Measurements from ENCODE around the gene PRRT2.
"Not testable (repeated sequence)": the region's sequence is repeated elsewhere in the genome, so short reads cannot be mapped to it uniquely, and the experiment has no call there.

PRRT2 gene

GRCh38 chr16:29775742-29776408 lies 36.1 kb upstream of the PRRT2 start:
- FAIRE-seq (no peak), DNase-seq (ENCODE audit: insufficient read length, low spot score) (no peak)
- TF ChIP-seq POU2F2 (IDR thresholded peaks at IDR 0.05; ENCODE audit: low read depth, low read length) (no peak), POLR2AphosphoS5 (IDR thresholded peaks at IDR 0.05; ENCODE audit: low read depth, low read length) (no peak), TAF1 (IDR thresholded peaks at IDR 0.05; ENCODE audit: low read depth, low read length) (no peak), PAX5 (IDR thresholded peaks at IDR 0.05; ENCODE audit: insufficient read depth, low read length, severe bottlenecking) (no peak), SPI1 (IDR thresholded peaks at IDR 0.05; ENCODE audit: low read depth, low read length) (no peak), POLR2A (IDR thresholded peaks at IDR 0.05; ENCODE audit: low read depth, low read length) (no peak)

- FAIRE-seq = no peak
- TF ChIP-seq POLR2A (IDR thresholded peaks at IDR 0.05; ENCODE audit: low read depth, low read length) (no peak), POU2F2 (IDR thresholded peaks at IDR 0.05; ENCODE audit: low read depth, low read length) (no peak), POLR2AphosphoS5 (IDR thresholded peaks at IDR 0.05; ENCODE audit: low read depth, low read length) (no peak), SPI1 (IDR thresholded peaks at IDR 0.05; ENCODE audit: low read depth, low read length) (no peak), PAX5 (IDR thresholded peaks at IDR 0.05; ENCODE audit: insufficient read depth, low read length, severe bottlenecking) (no peak)
- DNase-seq (ENCODE audit: insufficient read length, low spot score) = no peak
These were observed 34.2 kb upstream of the PRRT2 start, which contains the start of gene ZG16 for GRCh38 chr16:29777576-29778350. Gene ZG16 (plus strand): TSS chr16:29778256. CDS start chr16:29779267, 1,011 bp downstream.

- DNase-seq (ENCODE audit: insufficient read length, low spot score) (no peak), FAIRE-seq (no peak)
- no peak for TF ChIP-seq POLR2A (IDR thresholded peaks at IDR 0.05; ENCODE audit: low read depth, low read length)
- TF ChIP-seq POU2F2 (IDR thresholded peaks at IDR 0.05; ENCODE audit: low read depth, low read length) = no peak
- TF ChIP-seq SPI1 (IDR thresholded peaks at IDR 0.05; ENCODE audit: low read depth, low read length) = no peak
- no peak for TF ChIP-seq POLR2AphosphoS5 (IDR thresholded peaks at IDR 0.05; ENCODE audit: low read depth, low read length)
- no peak for TF ChIP-seq TAF1 (IDR thresholded peaks at IDR 0.05; ENCODE audit: low read depth, low read length)
- TF ChIP-seq PAX5 (IDR thresholded peaks at IDR 0.05; ENCODE audit: insufficient read depth, low read length, severe bottlenecking) = no peak
These were observed 32.5 kb upstream of the PRRT2 start for GRCh38 chr16:29779474-29779873.

- not testable (repeated sequence) for DNase-seq (ENCODE audit: insufficient read length, low spot score); FAIRE-seq
These were observed 28.7 kb upstream of the PRRT2 start for GRCh38 chr16:29783094-29783953.

GRCh38 chr16:29784157-29784556 lies 27.8 kb upstream of the PRRT2 start:
- TF ChIP-seq SPI1 (IDR thresholded peaks at IDR 0.05; ENCODE audit: low read depth, low read length) (no peak), POLR2A (IDR thresholded peaks at IDR 0.05; ENCODE audit: low read depth, low read length) (no peak), TAF1 (IDR thresholded peaks at IDR 0.05; ENCODE audit: low read depth, low read length) (no peak), POLR2AphosphoS5 (IDR thresholded peaks at IDR 0.05; ENCODE audit: low read depth, low read length) (no peak), POU2F2 (IDR thresholded peaks at IDR 0.05; ENCODE audit: low read depth, low read length) (no peak), PAX5 (IDR thresholded peaks at IDR 0.05; ENCODE audit: insufficient read depth, low read length, severe bottlenecking) (no peak)
- DNase-seq (ENCODE audit: insufficient read length, low spot score) = no peak
- no peak for FAIRE-seq

- FAIRE-seq (peak; percentile 84), DNase-seq (ENCODE audit: insufficient read length, low spot score) (peak; percentile 72)
- TF ChIP-seq POU2F2 (IDR thresholded peaks at IDR 0.05; ENCODE audit: low read depth, low read length) (no peak), POLR2A (IDR thresholded peaks at IDR 0.05; ENCODE audit: low read depth, low read length) (no peak), POLR2AphosphoS5 (IDR thresholded peaks at IDR 0.05; ENCODE audit: low read depth, low read length) (no peak), SPI1 (IDR thresholded peaks at IDR 0.05; ENCODE audit: low read depth, low read length) (no peak), PAX5 (IDR thresholded peaks at IDR 0.05; ENCODE audit: insufficient read depth, low read length, severe bottlenecking) (no peak), TAF1 (IDR thresholded peaks at IDR 0.05; ENCODE audit: low read depth, low read length) (no peak)
These were observed 27.0 kb upstream of the PRRT2 start for GRCh38 chr16:29784901-29785500.

GRCh38 chr16:29787155-29787554 lies 24.8 kb upstream of the PRRT2 start:
- FAIRE-seq = not testable (repeated sequence)

GRCh38 chr16:29789775-29790182 lies 22.2 kb upstream of the PRRT2 start:
- peak; percentile 5 for FAIRE-seq
- no peak for TF ChIP-seq POLR2A (IDR thresholded peaks at IDR 0.05; ENCODE audit: low read depth, low read length)
- TF ChIP-seq SPI1 (IDR thresholded peaks at IDR 0.05; ENCODE audit: low read depth, low read length) = no peak
- no peak for TF ChIP-seq PAX5 (IDR thresholded peaks at IDR 0.05; ENCODE audit: insufficient read depth, low read length, severe bottlenecking)
- TF ChIP-seq POLR2AphosphoS5 (IDR thresholded peaks at IDR 0.05; ENCODE audit: low read depth, low read length) = no peak
- TF ChIP-seq TAF1 (IDR thresholded peaks at IDR 0.05; ENCODE audit: low read depth, low read length) = no peak
- TF ChIP-seq POU2F2 (IDR thresholded peaks at IDR 0.05; ENCODE audit: low read depth, low read length) = no peak
- DNase-seq (ENCODE audit: insufficient read length, low spot score) = no peak

More at GRCh38 chr16:29787155-29787554, 24.8 kb upstream of the PRRT2 start:
- not testable (repeated sequence) for DNase-seq (ENCODE audit: insufficient read length, low spot score)
